ENCODE data around the gene IGF1R.

GRCh38 chr15:98906712-98907083, 258.4 kb downstream of the IGF1R start:
- TF ChIP-seq CTCF (IDR thresholded peaks at IDR 0.05; ENCODE audit: insufficient read depth, low read length) = no peak
- TF ChIP-seq REST (IDR thresholded peaks at IDR 0.05; ENCODE audit: insufficient replicate concordance, low read depth) = no peak
